Mesothelial cell of epicardium (in vitro differentiated cells): ENCODE data around the gene MED12L. TPM values are rescaled to one million over a fixed set of nuclear protein-coding genes. Genes with fewer than 3 reads are reported as not detected.

Experiments
- DNase-seq, 2 experiments: peaks; one replicate each; pipeline ENCODE4 v3.0.0; 2021; ENCODE audit warnings: low spot score in 2 of 2; ENCODE audit not compliant: unreplicated experiment in 2 of 2
- H3K27ac Mint-ChIP-seq: 2 replicates; pipeline ENCODE4 v1.8.0; 2021; ENCODE audit warnings: mixed read lengths
- H3K27me3 Mint-ChIP-seq: 2 replicates; pipeline ENCODE4 v1.8.0; 2021; ENCODE audit warnings: low read depth, mixed read lengths
- H3K36me3 Mint-ChIP-seq: 2 replicates; pipeline ENCODE4 v1.8.0; 2021; ENCODE audit warnings: mixed read lengths
- H3K4me1 Mint-ChIP-seq: 2 replicates; pipeline ENCODE4 v1.8.0; 2021; ENCODE audit warnings: mixed read lengths
- H3K4me3 Mint-ChIP-seq: 2 replicates; pipeline ENCODE4 v1.8.0; 2021; ENCODE audit warnings: mild to moderate bottlenecking, moderate library complexity, mixed read lengths
- H3K9me3 Mint-ChIP-seq: 2 replicates; pipeline ENCODE4 v1.8.0; 2021; ENCODE audit warnings: mixed read lengths
- total RNA-seq: library from RNA; stranded (reverse); gene quantifications from 3 replicates; pipeline ENCODE4 v1.2.1, GENCODE V29; 2021
- TF ChIP-seq, protein P1 (sequence below): fragments of 200-600 bp; sonication (generic); IDR thresholded peaks from one replicate; pipeline ENCODE4 v1.5.0; 2021; ENCODE audit warnings: antibody characterized with exemption; ENCODE audit not compliant: unreplicated experiment

The MED12L gene
- total RNA-seq, 1 donor from 2014 or later: 13.8 TPM

DNA sequence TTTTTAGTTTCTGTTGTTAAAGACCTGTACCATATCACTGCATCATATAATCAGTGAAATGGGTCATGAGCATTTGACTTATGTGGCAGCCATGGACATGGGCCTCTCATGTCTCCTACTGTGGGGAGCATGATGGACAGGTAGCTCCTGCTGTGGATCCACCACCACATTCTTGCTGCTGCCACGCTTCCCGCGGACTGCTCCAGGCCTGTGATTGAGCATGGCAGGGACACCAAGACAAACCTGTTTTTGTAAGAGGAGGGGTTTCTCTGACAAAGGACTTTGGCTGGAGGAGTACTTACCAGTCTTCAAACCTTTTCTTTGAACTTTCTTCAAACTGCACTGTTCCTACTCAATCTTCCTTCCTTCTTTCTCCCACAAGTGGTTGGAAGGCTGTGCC, 210.8 kb downstream of the MED12L start:
- peak overlapping the region; percentile 44 for H3K27ac Mint-ChIP-seq
- H3K9me3 Mint-ChIP-seq: no peaks in the 10 kb centered on the region
- H3K36me3 Mint-ChIP-seq: no peaks in the 10 kb centered on the region
- no peak for DNase-seq
- no peak overlapping the region for H3K4me3 Mint-ChIP-seq
- TF ChIP-seq, protein P1, sequence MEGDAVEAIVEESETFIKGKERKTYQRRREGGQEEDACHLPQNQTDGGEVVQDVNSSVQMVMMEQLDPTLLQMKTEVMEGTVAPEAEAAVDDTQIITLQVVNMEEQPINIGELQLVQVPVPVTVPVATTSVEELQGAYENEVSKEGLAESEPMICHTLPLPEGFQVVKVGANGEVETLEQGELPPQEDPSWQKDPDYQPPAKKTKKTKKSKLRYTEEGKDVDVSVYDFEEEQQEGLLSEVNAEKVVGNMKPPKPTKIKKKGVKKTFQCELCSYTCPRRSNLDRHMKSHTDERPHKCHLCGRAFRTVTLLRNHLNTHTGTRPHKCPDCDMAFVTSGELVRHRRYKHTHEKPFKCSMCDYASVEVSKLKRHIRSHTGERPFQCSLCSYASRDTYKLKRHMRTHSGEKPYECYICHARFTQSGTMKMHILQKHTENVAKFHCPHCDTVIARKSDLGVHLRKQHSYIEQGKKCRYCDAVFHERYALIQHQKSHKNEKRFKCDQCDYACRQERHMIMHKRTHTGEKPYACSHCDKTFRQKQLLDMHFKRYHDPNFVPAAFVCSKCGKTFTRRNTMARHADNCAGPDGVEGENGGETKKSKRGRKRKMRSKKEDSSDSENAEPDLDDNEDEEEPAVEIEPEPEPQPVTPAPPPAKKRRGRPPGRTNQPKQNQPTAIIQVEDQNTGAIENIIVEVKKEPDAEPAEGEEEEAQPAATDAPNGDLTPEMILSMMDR: no peak
- H3K27me3 Mint-ChIP-seq: no peaks in the 10 kb centered on the region
- peaks cover 28% of the 10 kb centered on the region for H3K4me1 Mint-ChIP-seq

DNA sequence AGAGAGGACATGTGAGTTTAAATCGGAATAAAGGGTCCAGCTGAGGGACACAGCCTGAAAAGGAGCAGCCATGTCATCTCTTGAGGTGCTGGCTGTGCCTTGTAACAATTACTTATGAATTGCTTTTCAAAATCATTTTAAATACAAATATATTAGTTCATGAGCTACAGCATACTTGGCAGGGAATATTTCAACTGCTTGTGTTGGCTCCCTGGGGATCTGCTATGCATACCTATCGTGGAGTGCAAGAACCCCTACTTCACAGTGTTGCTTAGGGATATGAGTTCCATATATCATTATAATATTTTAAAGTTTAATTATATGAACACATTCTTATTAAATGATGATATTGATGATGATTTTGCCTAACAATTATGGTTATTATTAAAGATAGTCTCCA, 212.0 kb downstream of the MED12L start:
- Mint-ChIP-seq H3K36me3 (no peaks in the 10 kb centered on the region), H3K4me3 (no peak overlapping the region), H3K9me3 (no peaks in the 10 kb centered on the region), H3K27ac (peak overlapping the region; percentile 18), H3K27me3 (no peaks in the 10 kb centered on the region), H3K4me1 (peaks cover 26% of the 10 kb centered on the region)
- no peak for DNase-seq
- TF ChIP-seq, protein P1: no peak

DNA sequence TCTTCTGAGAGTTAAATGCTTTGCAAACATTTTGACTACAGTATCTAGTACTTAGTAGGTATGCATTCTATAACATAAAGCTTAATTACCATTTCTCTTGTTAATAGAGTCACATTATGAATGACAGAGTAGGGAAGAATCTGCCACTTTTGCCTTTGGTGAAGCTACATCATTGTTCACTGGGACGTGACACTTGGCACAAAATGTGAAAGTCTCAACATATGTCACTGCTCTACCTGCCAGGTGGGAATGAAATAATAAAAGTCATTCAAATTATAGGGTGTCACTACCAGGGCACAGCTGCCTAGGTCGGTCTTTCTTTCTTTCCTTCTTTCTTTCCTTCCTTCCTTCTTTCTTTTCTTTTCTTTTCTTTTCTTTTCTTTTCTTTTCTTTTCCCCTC, 213.5 kb downstream of the MED12L start:
- no peak for DNase-seq
- TF ChIP-seq, protein P1: no peak
- Mint-ChIP-seq H3K27ac (no peak overlapping the region), H3K9me3 (no peaks in the 10 kb centered on the region), H3K4me1 (peaks cover 20% of the 10 kb centered on the region), H3K36me3 (no peaks in the 10 kb centered on the region), H3K27me3 (no peaks in the 10 kb centered on the region), H3K4me3 (no peak overlapping the region)

DNA sequence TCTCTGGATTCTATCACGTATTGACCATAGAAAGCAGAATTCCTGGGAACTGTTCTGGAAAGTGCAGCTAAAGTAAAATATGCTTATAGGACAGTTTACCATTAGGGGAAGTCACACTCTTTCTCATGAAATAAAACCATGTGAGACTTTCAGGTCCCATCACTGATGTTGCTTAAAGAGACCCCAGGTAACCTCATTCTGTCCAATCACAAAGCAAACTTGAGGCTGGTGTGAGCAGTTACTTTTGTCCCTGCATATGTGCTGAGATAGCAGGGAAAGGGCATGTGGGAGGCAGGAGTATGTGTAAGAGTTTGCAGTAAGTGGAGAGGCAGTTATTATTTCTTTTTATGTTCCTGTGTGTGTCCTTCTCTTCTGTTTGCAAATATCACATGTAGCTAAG, 215.1 kb downstream of the MED12L start:
- Mint-ChIP-seq H3K4me1 (peaks cover 29% of the 10 kb centered on the region), H3K27me3 (no peaks in the 10 kb centered on the region), H3K36me3 (no peaks in the 10 kb centered on the region), H3K27ac (no peak overlapping the region), H3K4me3 (no peak overlapping the region), H3K9me3 (no peaks in the 10 kb centered on the region)
- TF ChIP-seq, protein P1: no peak
- DNase-seq: no peak

DNA sequence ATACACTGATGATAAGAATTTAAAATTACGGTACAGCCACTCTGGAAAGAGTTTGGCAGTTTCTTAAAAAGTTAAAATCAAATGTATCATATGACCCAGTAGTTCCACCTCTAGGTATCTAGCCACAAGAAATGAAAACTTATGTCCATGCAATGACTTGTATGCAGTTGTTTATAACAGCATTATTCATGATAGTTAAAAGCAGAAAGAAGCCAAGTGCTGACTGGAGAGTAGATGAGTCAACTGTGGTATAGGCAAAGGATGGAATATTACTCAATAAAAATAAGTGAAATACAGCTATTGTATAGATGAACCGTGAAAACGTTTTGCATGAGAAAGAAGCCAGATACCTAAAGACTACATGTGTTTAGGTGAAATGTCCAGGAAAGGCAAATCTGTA, 216.3 kb downstream of the MED12L start:
- TF ChIP-seq, protein P1: no peak
- no peaks in the 10 kb centered on the region for H3K9me3 Mint-ChIP-seq
- peaks cover 31% of the 10 kb centered on the region for H3K4me1 Mint-ChIP-seq
- H3K27ac Mint-ChIP-seq: no peak overlapping the region
- H3K27me3 Mint-ChIP-seq: no peaks in the 10 kb centered on the region
- no peak overlapping the region for H3K4me3 Mint-ChIP-seq
- no peaks in the 10 kb centered on the region for H3K36me3 Mint-ChIP-seq
- no peak for DNase-seq

DNA sequence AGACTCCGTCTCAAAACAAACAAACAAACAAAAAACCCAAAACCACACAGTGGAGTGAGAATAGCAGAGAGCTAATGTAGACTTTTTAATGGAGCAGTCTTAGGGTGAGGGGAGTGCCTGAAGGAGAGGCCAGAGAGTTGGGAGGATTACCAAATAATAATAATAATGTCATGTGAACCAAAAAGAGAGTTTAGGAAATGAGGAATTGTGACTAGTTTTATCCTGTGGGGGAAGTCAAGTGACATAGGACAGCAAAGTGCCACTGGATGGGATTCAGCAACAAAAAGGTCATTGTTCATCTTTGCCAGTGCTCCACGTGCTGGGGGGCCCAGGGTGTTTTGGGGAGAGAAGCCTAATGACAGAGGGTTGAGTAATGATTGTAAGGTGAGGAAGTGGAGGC, 218.3 kb downstream of the MED12L start:
- no peaks in the 10 kb centered on the region for H3K27me3 Mint-ChIP-seq
- H3K27ac Mint-ChIP-seq: peak overlapping the region; percentile 81
- H3K9me3 Mint-ChIP-seq: no peaks in the 10 kb centered on the region
- TF ChIP-seq, protein P1: no peak
- H3K36me3 Mint-ChIP-seq: no peaks in the 10 kb centered on the region
- DNase-seq: no peak
- no peak overlapping the region for H3K4me3 Mint-ChIP-seq
- H3K4me1 Mint-ChIP-seq: peaks cover 31% of the 10 kb centered on the region
